CD1c-positive myeloid dendritic cell (primary cell): ENCODE results near the gene CCDC102B.
"Not testable (repeated sequence)": the region's sequence is repeated elsewhere in the genome, so short reads cannot be mapped to it uniquely, and the experiment has no call there.

Experiments
- DNase-seq: peaks from one replicate; pipeline ENCODE4 v3.0.0-alpha.2; 2016; ENCODE audit errors: extremely low spot score

CCDC102B gene

GRCh38 chr18:68797871-68798270 lies at the start of gene CCDC102B:
Gene CCDC102B (plus strand): TSS chr18:68798080. CDS start chr18:68836764, 38,684 bp downstream.
- DNase-seq, result no peak

DNA sequence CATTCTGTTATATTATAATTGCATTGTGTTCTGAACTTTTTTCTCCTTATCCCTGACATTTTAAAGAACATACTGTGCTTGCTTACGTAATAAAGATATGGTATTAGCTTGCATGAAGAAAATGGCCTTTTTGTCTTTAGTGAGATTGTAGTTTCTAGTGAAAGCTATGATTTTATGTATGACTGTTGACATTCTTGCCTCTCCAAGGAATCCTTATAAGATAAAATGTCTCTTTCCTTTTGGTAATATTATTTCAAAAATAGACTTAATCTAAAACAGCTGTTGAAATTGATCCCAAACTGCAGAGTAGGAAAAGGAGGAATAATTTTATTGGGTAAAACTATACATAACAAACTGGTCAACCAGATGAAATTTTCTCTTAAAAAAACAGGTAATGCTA lies 40.8 kb upstream of the CCDC102B start:
- DNase-seq, result no peak

DNA sequence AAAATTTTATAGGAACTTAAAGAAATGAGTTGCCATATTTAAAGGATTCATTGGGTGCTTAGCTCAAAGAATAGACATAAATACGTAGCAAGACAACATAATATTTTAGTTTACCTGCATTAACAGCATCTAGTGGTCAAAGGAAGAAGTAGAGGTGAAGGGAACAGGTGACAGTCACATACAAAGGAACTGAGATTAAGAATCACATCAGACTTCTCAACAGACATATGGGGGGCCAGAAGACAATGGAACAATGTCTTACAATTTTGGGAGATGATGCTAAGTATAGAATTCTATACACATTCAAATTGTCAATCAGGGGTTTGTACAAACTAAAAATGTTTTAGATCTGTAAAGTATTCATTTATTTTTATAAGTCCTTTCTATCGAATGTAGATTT lies 38.6 kb upstream of the CCDC102B start:
- DNase-seq, result no peak

DNA sequence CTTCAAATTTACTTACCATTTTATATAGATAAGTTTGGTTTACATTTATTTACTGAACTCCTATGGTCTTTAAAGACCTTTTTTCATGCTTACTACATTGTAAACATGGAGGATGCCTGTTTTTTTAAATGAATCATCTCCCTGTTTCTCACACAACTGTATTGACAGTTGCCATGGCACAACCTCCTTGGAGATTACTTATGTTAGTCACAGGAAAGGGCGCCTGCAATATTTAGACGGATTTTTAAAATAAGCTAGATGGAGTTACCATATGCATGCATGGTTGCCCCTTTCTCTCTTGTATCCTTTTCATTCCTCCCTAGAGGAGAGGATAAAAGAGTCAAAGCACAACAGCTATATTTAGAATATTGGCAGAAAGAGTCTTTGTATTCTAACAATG lies 34.8 kb upstream of the CCDC102B start:
- no peak for DNase-seq

- DNase-seq, result no peak
Observed at GRCh38 chr18:68764016-68764415, 33.9 kb upstream of the CCDC102B start.

GRCh38 chr18:68766433-68766832 lies 31.4 kb upstream of the CCDC102B start:
- DNase-seq, result no peak

DNA sequence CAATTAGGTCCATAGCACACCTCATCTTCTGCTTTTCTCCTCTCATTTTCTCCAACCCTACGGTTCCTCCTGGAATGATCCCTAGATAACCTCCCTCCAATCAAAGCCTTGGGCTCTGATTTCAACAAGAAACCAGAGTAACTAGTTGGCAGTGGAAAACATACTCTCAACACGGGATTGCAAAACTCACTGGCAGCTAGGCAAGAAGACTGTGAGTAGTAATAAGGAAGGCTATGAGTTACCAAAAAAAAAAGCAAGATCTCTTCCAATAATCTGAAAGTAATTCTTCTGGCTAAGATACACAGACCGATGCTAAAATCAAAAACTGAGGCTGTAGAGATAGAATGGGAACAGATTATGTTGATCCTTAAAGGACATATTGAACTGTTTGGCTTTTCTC lies 28.4 kb upstream of the CCDC102B start:
- DNase-seq, result no peak

DNA sequence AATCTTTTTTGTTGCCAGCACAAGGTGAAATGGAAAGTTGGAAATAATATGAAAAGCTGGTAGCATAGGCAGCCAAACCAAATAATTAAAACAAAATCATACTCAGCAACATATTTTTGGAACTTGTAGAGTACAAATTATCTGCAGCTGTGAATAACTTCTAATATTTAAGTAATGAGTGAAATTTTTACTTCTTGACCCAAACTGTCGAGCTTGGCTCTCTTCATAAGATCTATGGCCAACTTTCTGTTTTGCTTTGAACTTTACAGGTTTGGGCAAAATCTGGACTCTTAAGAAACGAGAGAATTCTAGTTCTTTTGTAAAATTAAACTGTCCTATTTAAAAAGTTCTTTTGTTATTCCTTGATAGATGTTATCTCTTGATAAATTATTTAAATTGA lies 25.6 kb upstream of the CCDC102B start:
- DNase-seq, result no peak

- DNase-seq, result no peak
Observed at GRCh38 chr18:68778280-68778886, 19.5 kb upstream of the CCDC102B start.

- peak; percentile 55 for DNase-seq
Observed at GRCh38 chr18:68779169-68779568, 18.7 kb upstream of the CCDC102B start.

- no peak for DNase-seq
Observed at GRCh38 chr18:68780802-68781635, 16.9 kb upstream of the CCDC102B start.

GRCh38 chr18:68783506-68783905 lies 14.4 kb upstream of the CCDC102B start:
- DNase-seq, result no peak

DNA sequence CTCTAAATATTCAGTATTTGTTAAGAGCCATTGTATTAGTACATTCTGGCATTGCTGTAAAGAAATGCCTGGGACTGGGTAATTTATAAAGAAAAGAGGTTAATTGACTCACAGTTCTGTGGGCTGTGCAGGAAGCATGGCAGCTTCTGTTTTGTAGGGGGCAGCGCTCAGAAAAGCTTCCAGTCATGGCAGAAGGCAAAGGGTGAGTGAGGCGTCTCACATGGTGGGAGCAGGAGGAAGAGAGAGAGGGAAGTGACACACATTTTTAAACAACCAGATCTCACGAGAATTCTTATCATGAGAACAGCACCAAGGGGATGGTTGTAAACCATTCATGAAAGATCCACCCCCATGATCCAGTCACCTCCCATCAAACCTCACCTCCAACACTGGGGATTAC lies 13.8 kb upstream of the CCDC102B start:
- no peak for DNase-seq

DNA sequence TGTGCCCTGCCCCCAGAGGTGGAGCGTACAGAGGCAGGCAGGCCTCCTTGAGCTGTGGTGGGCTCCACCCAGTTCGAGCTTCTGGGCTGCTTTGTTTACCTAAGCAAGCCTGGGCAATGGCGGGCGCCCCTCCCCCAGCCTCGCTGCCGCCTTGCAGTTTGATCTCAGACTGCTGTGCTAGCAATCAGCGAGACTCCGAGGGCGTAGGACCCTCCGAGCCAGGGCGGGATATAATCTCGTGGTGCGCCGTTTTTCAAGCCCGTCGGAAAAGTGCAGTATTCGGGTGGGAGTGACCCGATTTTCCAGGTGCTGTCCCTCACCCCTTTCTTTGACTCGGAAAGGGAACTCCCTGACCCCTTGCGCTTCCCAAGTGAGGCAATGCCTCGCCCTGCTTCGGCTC lies 7.6 kb upstream of the CCDC102B start:
- DNase-seq, result not testable (repeated sequence)

GRCh38 chr18:68791801-68792200 lies 6.1 kb upstream of the CCDC102B start:
- no peak for DNase-seq

DNA sequence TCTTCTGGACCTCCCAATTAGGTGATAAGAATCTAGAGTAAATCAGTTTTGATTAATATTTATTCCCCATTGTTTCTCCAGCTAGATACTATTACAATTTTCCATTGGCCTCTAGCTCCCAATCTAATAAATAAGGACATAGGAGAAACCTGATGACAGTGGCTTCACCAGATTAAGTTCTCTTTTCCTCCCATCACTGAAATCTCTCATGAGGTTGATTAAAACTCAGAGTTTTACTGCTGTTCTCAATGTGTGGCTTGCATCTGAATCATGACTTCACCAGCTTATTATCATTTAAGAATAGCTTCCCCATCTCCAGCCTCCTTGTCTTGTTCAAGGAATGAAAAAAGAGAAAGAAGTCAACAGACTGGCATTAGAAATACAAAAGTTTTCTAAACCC lies 3.9 kb upstream of the CCDC102B start:
- DNase-seq, result no peak

- DNase-seq, result no peak
Observed at GRCh38 chr18:68796936-68797690, 767 bp upstream of the CCDC102B start.

DNA sequence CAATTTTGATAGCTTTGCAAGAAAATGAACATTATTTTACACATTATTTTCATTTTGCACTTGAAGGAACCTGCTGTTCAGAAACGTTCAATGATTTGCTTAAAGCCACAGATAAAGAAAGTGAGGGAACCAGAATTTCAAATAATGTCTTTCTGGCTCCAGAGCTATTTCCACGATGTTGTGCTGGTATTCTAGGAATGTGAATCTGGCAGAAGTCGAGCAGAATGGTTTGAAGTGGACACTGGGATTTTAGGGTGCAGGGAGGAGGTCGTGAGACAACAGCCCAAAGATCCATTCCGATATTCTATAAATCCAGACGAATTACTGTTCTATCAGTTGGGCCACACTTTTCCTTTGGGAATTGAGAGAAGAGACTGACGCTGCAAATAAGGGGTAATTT lies 2.2 kb downstream of the CCDC102B start:
- DNase-seq, result no peak

GRCh38 chr18:68803356-68803755 lies 5.5 kb downstream of the CCDC102B start:
- no peak for DNase-seq

DNA sequence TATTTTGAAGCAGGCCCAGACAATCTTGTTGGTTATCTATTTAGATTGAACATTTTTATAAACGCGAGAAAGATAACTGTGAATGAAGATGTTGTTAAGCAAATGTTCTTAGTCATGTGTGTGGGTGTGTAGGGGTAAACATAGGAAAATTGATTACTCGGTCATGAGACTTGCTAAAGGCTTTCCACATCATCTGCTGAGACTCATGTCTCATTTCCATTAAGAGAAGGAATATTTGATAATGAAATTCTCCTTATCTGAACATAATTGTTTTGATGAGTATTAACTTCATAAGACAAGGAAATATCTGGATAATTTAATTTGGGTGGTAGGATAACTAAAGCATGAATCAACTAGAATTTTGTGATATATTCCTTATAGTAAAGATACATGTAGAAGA lies 19.7 kb downstream of the CCDC102B start:
- DNase-seq, result no peak

DNA sequence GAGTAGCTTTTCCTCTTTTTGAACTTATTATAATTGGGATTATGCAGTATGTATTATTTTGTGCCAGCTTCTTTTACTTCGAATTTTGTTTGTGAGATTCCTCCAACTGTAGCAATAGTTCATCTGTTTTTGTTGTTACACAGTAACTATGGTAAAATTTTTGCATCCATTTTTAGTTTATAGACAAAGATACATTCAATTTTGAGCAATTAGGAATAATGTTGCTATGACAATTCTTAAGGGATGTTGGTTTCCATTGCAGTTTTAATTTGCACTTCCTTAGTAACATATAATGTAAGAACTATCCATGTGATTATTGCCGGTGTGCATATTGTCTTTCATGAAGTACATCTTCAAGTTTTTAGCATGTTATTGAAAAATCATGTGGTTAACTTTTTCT lies 20.7 kb downstream of the CCDC102B start:
- DNase-seq, result no peak

GRCh38 chr18:68822926-68823325 lies 25.0 kb downstream of the CCDC102B start:
- DNase-seq, result no peak

GRCh38 chr18:68826121-68826520 lies 28.2 kb downstream of the CCDC102B start:
- DNase-seq, result peak; percentile 23
